HL-60/S4 treated with phorbol 12-myristate 13-acetate at 8.2 ng/mL for 4 days and 3 days (cell line): ENCODE measurements around the gene AIG1.

Experiments
- in situ Hi-C: fragments of 300-500 bp; cut with MboI; formaldehyde crosslinking; loops from 2 replicates; pipeline ENCODE4 v1.15.0; 2022; ENCODE audit warnings: low sequenced_read_pairs

AIG1 gene

GRCh38 chr6:143356101-143356880 lies 295.6 kb downstream of the AIG1 start:
- in situ Hi-C loops, result no loop called here

- in situ Hi-C loops, result no loop called here
These were observed 296.5 kb downstream of the AIG1 start for GRCh38 chr6:143357152-143357551.

GRCh38 chr6:143357561-143358255 lies 297.0 kb downstream of the AIG1 start:
- in situ Hi-C loops, result no loop called here

GRCh38 chr6:143361536-143362191 lies 301.0 kb downstream of the AIG1 start:
- in situ Hi-C loops, result no loop called here

GRCh38 chr6:143362192-143362558 lies 301.5 kb downstream of the AIG1 start:
- in situ Hi-C loops, result no loop called here

GRCh38 chr6:143363299-143363698 lies 302.6 kb downstream of the AIG1 start:
- in situ Hi-C loops, result no loop called here

GRCh38 chr6:143368426-143368825 lies 307.7 kb downstream of the AIG1 start:
- in situ Hi-C loops, result no loop called here

GRCh38 chr6:143369971-143370370 lies 309.3 kb downstream of the AIG1 start:
- in situ Hi-C loops, result no loop called here

GRCh38 chr6:143370812-143371370 lies 310.2 kb downstream of the AIG1 start:
- in situ Hi-C loops, result no loop called here

- in situ Hi-C loops, result no loop called here
These were observed 311.7 kb downstream of the AIG1 start for GRCh38 chr6:143372199-143372882.

GRCh38 chr6:143374014-143374413 lies 313.3 kb downstream of the AIG1 start:
- in situ Hi-C loops, result no loop called here

GRCh38 chr6:143375022-143375585 lies 314.4 kb downstream of the AIG1 start:
- in situ Hi-C loops, result no loop called here

- in situ Hi-C loops, result no loop called here
These were observed 315.7 kb downstream of the AIG1 start for GRCh38 chr6:143376375-143376774.

GRCh38 chr6:143376861-143377260 lies 316.2 kb downstream of the AIG1 start:
- in situ Hi-C loops, result no loop called here

GRCh38 chr6:143385636-143386035 lies 324.9 kb downstream of the AIG1 start:
- in situ Hi-C loops, result no loop called here

GRCh38 chr6:143390278-143390677 lies 329.6 kb downstream of the AIG1 start:
- in situ Hi-C loops, result no loop called here
